Activated T-helper 1 cell treated with anti-CD3 and anti-CD28 coated beads, Interleukin-12 subunit alpha, Interleukin-12 subunit beta, Interleukin-2, Interleukin-4 antibody, amounts not matched to agents 30 ng/mL and 10 ng/mL and 1 ng/mL, durations not matched to agents 14 hours and 24 hours and 36 hours (primary cell): ENCODE results near the gene PARD3B. TPM values are rescaled to one million over a fixed set of nuclear protein-coding genes. Genes with fewer than 3 reads are reported as not detected.
"Not testable (repeated sequence)": the region's sequence is repeated elsewhere in the genome, so short reads cannot be mapped to it uniquely, and the experiment has no call there.

Source experiments
- DNase-seq: peaks from one replicate; pipeline ENCODE4 v3.0.0; 2021; ENCODE audit warnings: low spot score
- H3K27ac Mint-ChIP-seq: one replicate; pipeline ENCODE4 v1.8.0; 2021; ENCODE audit warnings: mild to moderate bottlenecking, mixed read lengths
- H3K27me3 Mint-ChIP-seq: one replicate; pipeline ENCODE4 v1.8.0; 2022; ENCODE audit warnings: mild to moderate bottlenecking, moderate library complexity, mixed read lengths; ENCODE audit not compliant: insufficient read depth
- H3K36me3 Mint-ChIP-seq: one replicate; pipeline ENCODE4 v1.8.0; 2021; ENCODE audit warnings: low read depth, mixed read lengths
- H3K4me1 Mint-ChIP-seq: one replicate; pipeline ENCODE4 v1.8.0; 2021; ENCODE audit warnings: low read depth, mixed read lengths
- H3K4me3 Mint-ChIP-seq: one replicate; pipeline ENCODE4 v1.8.0; 2021; ENCODE audit warnings: mild to moderate bottlenecking, moderate library complexity, mixed read lengths
- H3K9me3 Mint-ChIP-seq: one replicate; pipeline ENCODE4 v1.8.0; 2021; ENCODE audit warnings: mixed read lengths
- intact Hi-C: fragments of 100-400 bp; cut with micrococcal nuclease; formaldehyde crosslinking; loops from one replicate; pipeline ENCODE4 v1.15.1; 2024
- total RNA-seq: library from RNA; stranded (reverse); gene quantifications from 2 replicates; pipeline ENCODE4 v1.2.3, GENCODE V29; 2022

PARD3B gene
- total RNA-seq, 1 donor from 2014 or later, result 0.26 TPM

DNA sequence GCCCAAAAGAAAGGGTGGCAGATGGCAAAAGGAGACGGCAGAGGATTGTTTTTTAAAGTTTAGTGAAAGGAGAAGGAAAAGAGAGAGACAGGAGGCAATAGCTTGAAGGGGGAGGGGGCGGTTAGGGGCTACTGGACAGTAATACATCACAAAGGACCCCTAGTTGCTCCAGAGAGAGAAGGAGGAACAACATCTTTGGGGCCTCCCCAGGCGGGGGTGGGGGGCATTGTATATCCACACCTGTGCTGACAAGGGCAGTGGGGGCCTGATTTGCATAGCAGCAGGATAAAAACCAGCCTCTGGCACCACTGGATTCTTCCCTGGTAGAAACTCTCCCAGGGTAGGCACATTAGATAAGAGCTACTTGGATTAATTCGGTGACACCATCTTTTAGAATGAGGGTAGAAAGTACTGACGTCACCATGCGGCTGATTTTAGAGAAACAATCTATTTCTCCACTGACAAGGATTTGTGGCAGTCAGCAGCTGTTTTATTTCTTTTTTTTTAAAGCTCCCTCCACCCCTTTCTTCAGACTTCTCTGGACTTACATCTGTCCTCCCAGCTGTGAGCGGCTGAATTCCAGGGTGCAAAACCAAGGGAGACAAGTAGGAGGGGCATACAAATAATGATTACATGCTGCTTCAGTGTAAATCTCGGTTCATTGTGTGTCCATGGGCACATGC, 937.3 kb downstream of the PARD3B start:
- Mint-ChIP-seq H3K4me1 (no peaks in the 10 kb centered on the region), H3K9me3 (no peaks in the 10 kb centered on the region), H3K36me3 (no peaks in the 10 kb centered on the region), H3K4me3 (no peak overlapping the region), H3K27me3 (peaks cover 1% of the 10 kb centered on the region), H3K27ac (no peak overlapping the region)
- intact Hi-C loops, result no loop called here
- DNase-seq, result no peak

DNA sequence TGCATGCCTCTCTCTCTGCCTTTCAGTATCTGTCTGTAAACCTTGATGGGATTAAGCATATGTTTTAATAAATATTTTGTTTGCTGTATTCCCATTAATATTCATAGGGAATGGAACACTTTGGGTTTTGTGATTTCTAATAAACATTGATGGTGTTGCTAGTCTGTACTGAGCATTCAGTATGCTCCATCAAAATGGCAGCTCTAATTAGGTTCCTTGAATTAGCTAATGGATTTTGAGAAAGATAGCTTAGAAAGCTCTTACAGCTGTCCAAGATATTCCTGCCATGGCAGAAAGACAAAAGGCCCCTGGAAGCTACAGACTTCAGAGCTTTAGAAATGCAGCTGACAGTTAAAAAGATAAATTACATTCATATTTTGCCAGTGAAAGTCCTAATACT, 937.8 kb downstream of the PARD3B start:
- no peak for DNase-seq
- H3K4me3 Mint-ChIP-seq, result no peak overlapping the region
- H3K27me3 Mint-ChIP-seq, result peaks cover 1% of the 10 kb centered on the region
- no peak overlapping the region for H3K27ac Mint-ChIP-seq
- H3K9me3 Mint-ChIP-seq, result no peaks in the 10 kb centered on the region
- intact Hi-C loops, result no loop called here
- H3K36me3 Mint-ChIP-seq, result no peaks in the 10 kb centered on the region
- no peaks in the 10 kb centered on the region for H3K4me1 Mint-ChIP-seq

DNA sequence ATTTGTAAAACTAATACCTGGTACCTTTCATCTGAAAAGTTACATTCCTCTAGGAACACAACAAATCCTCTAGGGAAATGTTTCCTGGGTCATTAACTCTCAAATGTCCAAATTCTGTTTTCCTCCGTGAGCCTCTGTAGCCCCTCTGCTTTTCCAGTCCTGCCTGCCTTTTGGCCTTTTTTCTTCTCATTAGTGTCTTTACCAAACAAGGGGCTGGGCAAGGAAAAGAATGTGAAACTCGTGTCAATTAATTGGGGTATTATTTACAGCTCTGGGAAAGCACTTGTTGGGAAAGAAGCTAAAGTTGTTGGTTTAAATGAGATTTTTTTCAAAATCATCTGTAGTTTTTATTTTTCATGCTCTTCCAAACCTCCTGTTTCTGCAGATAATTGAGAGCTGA, 938.9 kb downstream of the PARD3B start:
- Mint-ChIP-seq H3K4me3 (no peak overlapping the region), H3K9me3 (no peaks in the 10 kb centered on the region), H3K27ac (no peak overlapping the region), H3K36me3 (no peaks in the 10 kb centered on the region), H3K4me1 (no peaks in the 10 kb centered on the region), H3K27me3 (peaks cover 3% of the 10 kb centered on the region)
- intact Hi-C loops, result no loop called here
- DNase-seq, result no peak

DNA sequence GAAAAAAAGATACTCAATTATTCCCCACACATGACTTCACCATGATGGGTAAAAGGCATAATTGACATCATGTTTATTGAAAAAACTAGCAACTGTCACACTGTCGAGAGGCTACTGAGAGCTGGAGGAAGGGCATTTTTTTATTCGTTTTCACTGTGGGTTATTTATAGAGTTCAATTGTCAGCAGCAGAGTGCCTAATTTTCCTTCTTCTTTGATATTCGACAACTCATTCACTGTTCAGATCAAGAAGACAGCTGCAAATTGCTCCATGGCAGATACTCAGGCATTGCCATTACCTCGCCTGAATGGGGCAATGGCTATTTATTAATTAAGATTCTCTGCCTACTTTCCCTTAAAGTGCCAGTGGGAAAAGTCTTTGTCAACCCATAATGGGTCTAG, 939.5 kb downstream of the PARD3B start:
- no peaks in the 10 kb centered on the region for H3K36me3 Mint-ChIP-seq
- H3K27ac Mint-ChIP-seq, result no peak overlapping the region
- H3K4me3 Mint-ChIP-seq, result no peak overlapping the region
- intact Hi-C loops, result no loop called here
- no peaks in the 10 kb centered on the region for H3K9me3 Mint-ChIP-seq
- H3K27me3 Mint-ChIP-seq, result peaks cover 3% of the 10 kb centered on the region
- no peaks in the 10 kb centered on the region for H3K4me1 Mint-ChIP-seq
- no peak for DNase-seq

DNA sequence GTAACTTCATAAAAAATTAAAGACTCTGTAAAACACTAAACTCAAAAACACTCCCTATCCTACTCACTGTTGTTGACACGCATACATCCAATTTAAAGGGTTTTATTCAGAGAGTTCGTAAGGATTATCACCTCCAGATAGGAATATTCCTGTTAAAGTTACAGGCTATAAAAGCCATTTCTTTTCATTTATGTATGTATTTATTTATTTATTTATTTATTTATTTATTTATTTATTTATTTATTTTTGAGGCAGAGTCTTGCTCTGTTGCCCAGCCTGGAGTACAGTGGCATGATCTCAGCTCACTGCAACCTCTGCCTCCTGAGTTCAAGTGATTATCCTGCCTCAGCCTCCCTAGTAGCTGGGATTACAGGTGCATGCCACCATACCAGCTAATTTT, 948.3 kb downstream of the PARD3B start:
- H3K4me3 Mint-ChIP-seq, H3K9me3 Mint-ChIP-seq, H3K36me3 Mint-ChIP-seq, H3K27me3 Mint-ChIP-seq, DNase-seq, intact Hi-C loops, H3K27ac Mint-ChIP-seq, H3K4me1 Mint-ChIP-seq: not testable (repeated sequence)

DNA sequence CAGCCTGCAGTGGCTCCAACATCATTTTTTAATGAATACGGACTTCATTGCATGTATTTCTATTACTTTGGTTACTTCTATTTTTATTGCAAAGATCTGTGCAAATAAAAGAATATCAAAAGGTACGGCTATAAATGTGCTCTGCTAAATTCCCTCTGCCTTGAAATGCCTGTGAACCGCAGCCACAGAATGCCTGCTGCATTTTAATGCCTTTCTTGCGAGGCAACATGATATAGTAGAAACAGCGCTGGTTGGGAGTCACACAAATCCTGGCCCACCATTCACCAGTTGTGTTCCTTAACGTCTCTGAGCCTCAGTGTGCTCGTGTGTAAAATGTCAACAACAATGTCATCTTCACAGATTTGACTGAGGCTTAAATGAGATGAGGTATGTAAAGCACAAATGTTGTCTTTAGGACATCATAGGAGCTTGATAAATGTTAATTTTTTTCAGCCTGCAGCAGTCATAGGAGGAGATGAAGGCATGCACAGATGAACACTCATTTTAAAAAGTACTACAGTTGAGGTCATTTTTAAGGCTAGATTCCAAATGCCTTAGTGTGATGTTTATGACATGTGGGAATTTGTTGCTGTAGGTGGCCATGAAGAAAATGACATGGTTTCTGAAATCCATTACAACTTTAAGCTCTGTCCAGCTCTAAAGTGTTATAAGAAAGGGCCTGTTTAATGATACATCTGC, 949.4 kb downstream of the PARD3B start:
- Mint-ChIP-seq H3K27ac (no peak overlapping the region), H3K4me1 (no peaks in the 10 kb centered on the region), H3K36me3 (no peaks in the 10 kb centered on the region), H3K27me3 (peaks cover 6% of the 10 kb centered on the region), H3K9me3 (no peaks in the 10 kb centered on the region), H3K4me3 (no peak overlapping the region)
- no peak for DNase-seq
- intact Hi-C loops, result loop anchor here (5.0 kb wide), 1 partner anchor 247 kb away; no protein-coding TSS in a partner anchor

DNA sequence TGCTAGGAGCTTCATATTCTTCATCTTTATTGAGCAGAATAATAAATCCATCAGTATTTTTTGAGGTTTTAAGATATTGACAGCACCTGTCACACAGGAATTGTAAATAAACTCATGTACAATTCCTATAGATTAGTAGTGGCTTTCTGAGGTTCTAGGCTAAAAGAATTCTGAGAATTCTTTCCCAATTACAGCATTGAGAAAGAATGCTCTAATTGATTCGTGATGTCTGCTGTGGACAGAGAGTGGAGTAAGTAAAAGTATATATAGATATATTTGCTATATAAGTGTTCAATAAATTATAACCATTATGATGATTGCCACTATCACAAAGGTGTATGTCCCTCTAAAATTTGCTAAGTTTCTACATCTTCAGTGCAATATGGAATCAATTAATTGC, 950.5 kb downstream of the PARD3B start:
- intact Hi-C loops, result loop anchor here (5.0 kb wide), 1 partner anchor 249 kb away; no protein-coding TSS in a partner anchor
- H3K27ac Mint-ChIP-seq, result no peak overlapping the region
- no peak for DNase-seq
- H3K4me1 Mint-ChIP-seq, result no peaks in the 10 kb centered on the region
- H3K27me3 Mint-ChIP-seq, result peaks cover 6% of the 10 kb centered on the region
- H3K36me3 Mint-ChIP-seq, result no peaks in the 10 kb centered on the region
- no peaks in the 10 kb centered on the region for H3K9me3 Mint-ChIP-seq
- no peak overlapping the region for H3K4me3 Mint-ChIP-seq

DNA sequence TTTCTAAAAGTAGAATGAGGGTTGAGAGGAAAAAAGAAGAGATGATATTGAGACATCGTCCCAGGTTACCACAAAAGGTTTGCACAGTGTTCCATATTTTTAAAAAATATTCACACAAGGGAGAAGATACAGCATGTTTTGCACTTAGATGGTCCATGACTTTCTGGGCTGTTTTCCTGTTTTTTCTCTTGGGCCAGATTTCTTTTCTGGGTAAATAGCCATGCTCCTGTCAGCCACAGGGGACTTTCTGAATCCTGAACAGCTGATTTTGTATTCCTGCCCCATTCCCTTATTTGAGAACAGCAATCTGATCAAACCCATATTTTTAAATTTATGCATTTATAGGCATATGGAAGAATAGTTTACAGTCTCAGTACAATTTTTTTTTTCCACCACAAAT, 951.1 kb downstream of the PARD3B start:
- Mint-ChIP-seq H3K9me3 (no peaks in the 10 kb centered on the region), H3K4me1 (no peaks in the 10 kb centered on the region), H3K27ac (no peak overlapping the region), H3K27me3 (peaks cover 6% of the 10 kb centered on the region), H3K4me3 (no peak overlapping the region), H3K36me3 (no peaks in the 10 kb centered on the region)
- intact Hi-C loops, result loop anchor here (5.0 kb wide), 1 partner anchor 249 kb away; no protein-coding TSS in a partner anchor
- DNase-seq, result no peak

DNA sequence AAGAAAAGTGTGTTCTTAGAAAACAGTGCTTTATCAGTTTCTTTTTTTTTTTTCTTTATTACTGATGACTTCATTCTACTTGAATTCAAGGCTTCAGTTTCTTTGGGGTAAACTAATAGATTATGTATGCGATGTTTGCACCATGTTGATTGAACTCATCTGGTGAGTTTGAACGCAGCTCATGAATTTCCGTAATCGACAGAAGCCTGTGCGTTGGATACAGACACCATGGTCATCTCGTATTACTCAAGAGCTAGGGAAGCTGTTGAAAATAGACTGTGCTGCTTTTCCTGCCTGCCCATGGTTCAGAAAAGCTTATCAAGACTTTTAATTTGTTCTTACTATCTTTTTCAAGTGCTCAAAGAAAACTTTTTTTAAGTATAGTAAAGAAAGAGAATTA, 951.5 kb downstream of the PARD3B start:
- Mint-ChIP-seq H3K4me3 (no peak overlapping the region), H3K36me3 (no peaks in the 10 kb centered on the region), H3K27ac (no peak overlapping the region), H3K27me3 (peaks cover 6% of the 10 kb centered on the region), H3K4me1 (no peaks in the 10 kb centered on the region), H3K9me3 (no peaks in the 10 kb centered on the region)
- intact Hi-C loops, result loop anchor here (5.0 kb wide), 1 partner anchor 249 kb away; no protein-coding TSS in a partner anchor
- no peak for DNase-seq

DNA sequence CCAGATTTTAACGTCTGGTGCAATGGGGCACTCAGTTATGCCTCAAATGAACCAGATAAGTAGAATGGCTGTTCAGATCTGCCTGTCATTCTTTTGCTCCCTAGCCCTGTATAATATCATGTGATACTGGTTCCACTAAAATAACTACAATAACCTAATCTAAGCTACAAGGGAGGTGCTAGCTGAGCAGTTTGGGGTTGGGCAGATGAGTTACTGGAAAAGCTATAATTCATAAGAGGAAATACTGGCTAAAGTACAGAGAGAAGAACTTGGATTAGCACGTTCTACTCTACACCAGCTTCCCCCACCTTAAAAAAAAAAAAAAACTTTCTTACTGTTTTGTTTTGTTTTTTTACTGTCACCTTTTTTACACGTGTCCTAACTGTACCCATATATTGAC, 953.7 kb downstream of the PARD3B start:
- Mint-ChIP-seq H3K27ac (no peak overlapping the region), H3K4me1 (no peaks in the 10 kb centered on the region)
- intact Hi-C loops, result loop anchor here (5.0 kb wide), 1 partner anchor 252 kb away; no protein-coding TSS in a partner anchor

DNA sequence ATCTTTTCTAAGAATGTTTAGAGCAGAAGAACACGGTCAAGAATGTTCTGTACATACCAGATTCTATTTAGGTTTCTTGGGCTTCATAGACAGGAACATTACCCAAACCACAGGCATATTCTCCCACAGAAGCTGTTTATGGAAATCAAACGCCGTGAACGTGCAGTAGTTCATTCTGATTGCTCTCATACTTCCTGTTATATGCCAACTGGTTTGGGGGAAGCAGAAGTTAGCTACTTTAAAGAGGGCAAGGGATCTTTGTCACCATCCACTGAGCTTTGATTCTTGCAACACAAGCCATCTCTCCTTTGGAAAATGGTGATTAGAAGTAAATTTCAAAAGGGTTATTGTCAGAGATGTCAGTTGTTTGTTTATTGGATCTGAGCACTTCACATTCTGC, 954.8 kb downstream of the PARD3B start:
- Mint-ChIP-seq H3K36me3 (no peaks in the 10 kb centered on the region), H3K27ac (no peak overlapping the region), H3K4me1 (no peaks in the 10 kb centered on the region), H3K9me3 (no peaks in the 10 kb centered on the region), H3K27me3 (peaks cover 3% of the 10 kb centered on the region), H3K4me3 (no peak overlapping the region)
- DNase-seq, result no peak
- intact Hi-C loops, result no loop called here

More for the DNA sequence above, 953.7 kb downstream of the PARD3B start:
- Mint-ChIP-seq H3K9me3 (no peaks in the 10 kb centered on the region), H3K4me3 (no peak overlapping the region), H3K27me3 (peaks cover 3% of the 10 kb centered on the region), H3K36me3 (no peaks in the 10 kb centered on the region)
- DNase-seq, result no peak

DNA sequence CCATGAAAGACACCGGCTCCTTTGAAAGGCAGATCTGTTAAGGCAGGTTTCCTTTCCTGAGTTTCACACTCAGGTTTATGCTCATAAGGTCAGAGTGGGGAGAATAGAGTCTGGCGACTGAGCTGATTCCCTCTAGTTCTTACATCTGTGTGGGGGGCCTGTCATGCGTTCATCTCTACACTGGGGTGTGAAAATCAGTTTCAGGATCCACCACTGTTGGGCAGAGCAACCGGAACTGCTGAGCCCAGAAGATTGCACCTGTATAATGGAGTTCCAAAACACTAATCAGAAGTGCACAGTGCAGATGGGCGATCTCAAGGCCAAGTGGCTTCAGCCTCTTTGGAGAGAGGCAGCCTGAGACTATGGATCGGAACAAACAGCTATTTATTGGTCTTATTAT, 955.7 kb downstream of the PARD3B start:
- no peak for DNase-seq
- H3K9me3 Mint-ChIP-seq, result no peaks in the 10 kb centered on the region
- H3K4me3 Mint-ChIP-seq, result no peak overlapping the region
- intact Hi-C loops, result no loop called here
- H3K36me3 Mint-ChIP-seq, result no peaks in the 10 kb centered on the region
- peaks cover 3% of the 10 kb centered on the region for H3K27me3 Mint-ChIP-seq
- H3K27ac Mint-ChIP-seq, result no peak overlapping the region
- H3K4me1 Mint-ChIP-seq, result no peaks in the 10 kb centered on the region

DNA sequence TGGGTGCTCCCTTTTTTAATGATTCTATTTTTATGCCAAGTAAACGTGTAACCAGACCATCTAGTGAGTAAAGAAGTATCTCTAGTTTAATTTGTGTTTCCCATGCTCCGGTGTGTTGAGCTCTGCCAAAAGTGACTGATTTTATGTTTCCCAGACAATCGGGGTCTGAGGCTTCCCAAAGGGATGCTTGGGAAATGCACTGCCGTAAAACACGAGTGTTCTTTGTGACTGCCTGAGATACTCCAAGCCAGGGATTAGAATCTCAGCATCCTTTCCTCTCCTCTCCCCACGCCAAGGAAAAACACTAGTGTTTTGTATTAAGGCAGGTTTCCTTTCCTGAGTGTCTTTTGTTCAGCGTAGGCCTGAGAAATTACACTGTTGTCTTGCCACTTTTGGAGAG, 956.6 kb downstream of the PARD3B start:
- no peaks in the 10 kb centered on the region for H3K27me3 Mint-ChIP-seq
- no peak for DNase-seq
- no peaks in the 10 kb centered on the region for H3K4me1 Mint-ChIP-seq
- no peak overlapping the region for H3K27ac Mint-ChIP-seq
- H3K4me3 Mint-ChIP-seq, result no peak overlapping the region
- no peaks in the 10 kb centered on the region for H3K9me3 Mint-ChIP-seq
- intact Hi-C loops, result no loop called here
- H3K36me3 Mint-ChIP-seq, result no peaks in the 10 kb centered on the region
